HG02852 (cell line): ENCODE data around the gene NFE2L2.
"Not testable (repeated sequence)": the region's sequence is repeated elsewhere in the genome, so short reads cannot be mapped to it uniquely, and the experiment has no call there.

Experiments used
- ATAC-seq: cut with Tn5 transposase; IDR thresholded peaks from one replicate; pipeline ENCODE4 v1.9.1; 2021; ENCODE audit warnings: mild to moderate bottlenecking, moderate library complexity; ENCODE audit not compliant: unreplicated experiment

Gene NFE2L2

DNA sequence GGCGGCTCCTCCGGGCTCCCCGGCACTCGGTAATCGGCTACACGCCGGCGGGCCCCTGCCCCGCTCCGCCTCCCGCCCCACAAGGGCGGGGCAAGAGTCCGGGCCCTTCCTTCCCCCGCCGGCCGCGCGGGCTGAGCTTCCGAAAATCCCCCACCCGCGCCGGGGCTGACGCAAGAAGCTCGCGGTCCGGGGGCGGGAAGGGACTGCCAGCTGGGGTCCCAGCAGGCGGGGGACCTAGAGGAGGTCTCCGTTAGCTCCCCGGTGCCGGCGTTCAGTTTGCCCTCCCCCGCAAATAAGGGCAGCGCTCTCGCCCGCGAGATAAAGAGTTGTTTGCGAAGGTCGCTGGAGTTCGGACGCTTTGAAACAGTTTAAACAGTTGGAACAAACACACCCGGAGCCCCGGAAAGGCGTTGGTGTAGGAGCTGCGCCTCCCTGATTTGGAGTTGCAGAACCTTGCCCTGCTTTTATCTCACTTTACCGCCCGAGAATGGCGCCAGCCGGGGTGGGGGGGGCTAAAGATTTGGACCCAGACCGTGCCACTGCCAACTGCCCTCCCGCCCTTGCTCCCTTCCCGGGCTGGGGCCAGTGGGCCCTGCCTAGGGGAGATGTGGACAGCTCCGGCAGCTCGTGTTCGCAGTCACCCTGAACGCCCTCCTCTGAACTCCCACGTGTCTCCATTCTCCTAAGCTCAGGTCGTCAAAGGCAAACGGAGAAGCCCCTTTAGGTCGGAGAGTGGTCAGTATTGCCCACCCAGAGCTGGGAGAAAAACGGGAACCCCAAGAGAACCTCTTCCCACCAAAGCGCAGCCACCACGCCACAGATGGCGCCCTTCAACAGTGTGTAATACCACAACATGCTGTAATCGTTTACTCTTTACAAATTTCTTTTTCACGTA lies at the start of gene NFE2L2:
NFE2L2 (minus strand) TSS at position 35 of the 895 bp plus-strand sequence. CDS start 151 bp downstream, outside the sequence.
- ATAC-seq: peak; percentile 62

DNA sequence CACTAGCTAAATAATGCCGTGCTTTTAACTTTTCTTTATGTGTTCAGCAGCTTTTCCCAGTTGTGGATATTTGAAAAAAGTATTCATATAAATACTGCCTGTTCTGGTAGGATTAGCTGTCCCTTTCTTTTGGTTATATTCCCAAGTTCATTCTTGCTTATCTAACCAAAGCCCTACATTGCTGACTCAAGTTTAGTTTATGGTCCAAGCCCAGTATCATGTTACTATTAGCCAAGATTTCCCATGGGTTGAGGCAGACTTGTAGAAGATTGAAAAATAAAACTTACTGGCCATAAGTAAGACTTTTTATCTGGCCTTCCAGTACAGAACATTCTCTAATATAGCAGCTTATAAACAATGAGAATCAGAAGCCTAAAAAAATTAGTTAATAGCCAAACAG lies 49.7 kb upstream of the NFE2L2 start:
- no peak for ATAC-seq

DNA sequence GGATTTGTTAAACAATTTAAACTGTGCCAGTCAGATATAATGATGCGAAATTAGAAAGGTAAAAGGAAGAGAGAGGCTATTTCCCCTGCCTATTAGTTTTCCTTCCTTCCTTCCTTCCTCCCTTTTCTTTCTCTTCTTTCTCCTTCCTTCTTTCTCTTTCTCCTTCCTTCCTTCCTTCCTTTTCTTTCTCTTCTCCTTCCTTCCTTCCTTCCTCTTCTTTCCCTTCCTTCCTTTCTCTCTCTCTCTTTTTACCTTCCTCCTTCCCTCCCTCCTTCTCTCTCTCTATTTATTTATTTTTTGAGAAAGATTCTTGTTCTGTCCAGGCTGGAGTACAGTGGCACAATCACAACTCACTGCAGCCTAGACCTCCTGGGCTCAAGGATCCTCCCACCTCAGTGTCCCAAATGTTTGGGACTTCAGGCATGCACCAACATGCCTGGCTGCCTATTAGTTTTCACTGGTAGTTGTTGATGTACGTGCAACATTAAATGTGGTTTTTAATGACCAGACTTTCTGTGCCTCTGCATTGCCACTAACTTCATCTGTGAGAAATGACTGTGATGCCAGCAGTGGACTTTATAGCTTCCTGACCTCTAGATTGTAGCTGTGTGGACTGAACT lies 48.7 kb upstream of the NFE2L2 start:
- no peak for ATAC-seq

DNA sequence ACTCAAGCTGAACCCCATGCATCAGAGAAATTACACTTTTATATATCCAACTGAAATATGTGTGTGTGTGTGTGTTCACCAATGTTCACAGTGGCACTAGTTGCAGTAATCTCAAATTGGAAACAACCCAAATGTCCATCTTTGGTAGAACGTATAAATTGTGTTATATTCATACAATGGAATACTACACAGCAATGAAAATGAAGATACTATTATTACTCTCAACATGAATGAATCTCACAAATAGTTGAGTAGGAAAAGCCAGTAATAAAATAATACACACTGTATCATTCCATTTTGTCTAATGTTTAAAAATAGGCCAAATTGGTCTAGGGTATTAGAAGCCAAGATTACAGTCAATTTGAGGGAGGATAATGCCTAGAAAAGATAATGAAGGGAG lies 48.0 kb upstream of the NFE2L2 start:
- no peak for ATAC-seq

DNA sequence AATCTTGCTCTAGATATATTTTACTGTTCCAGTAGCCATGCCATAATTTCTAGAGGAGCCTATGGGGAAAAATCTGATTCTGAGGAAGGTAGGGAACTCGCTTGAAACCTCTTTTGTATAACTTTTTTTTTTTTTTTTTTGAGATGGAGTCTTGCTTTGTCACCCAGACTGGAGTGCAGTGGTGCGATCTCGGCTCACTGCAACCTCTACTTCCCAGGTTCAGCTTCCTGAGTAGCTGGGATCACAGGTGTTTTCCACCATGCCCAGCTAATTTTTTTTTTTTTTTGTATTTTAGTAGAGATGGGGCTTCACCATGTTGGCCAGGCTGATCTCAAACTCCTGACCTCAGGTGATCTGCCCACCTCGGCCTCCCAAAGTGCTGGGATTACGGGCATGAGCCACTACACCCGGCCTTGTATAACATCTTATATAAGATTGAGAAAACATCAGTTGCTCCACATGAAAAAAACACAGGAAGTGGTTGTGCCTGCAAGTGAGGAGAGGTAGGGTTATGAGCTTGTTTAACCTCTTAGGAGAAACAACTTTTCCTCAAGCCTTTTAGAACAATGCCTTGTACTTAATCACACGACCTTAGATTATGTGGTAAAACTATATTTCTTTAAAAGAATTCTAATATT lies 45.3 kb upstream of the NFE2L2 start:
- not testable (repeated sequence) for ATAC-seq

DNA sequence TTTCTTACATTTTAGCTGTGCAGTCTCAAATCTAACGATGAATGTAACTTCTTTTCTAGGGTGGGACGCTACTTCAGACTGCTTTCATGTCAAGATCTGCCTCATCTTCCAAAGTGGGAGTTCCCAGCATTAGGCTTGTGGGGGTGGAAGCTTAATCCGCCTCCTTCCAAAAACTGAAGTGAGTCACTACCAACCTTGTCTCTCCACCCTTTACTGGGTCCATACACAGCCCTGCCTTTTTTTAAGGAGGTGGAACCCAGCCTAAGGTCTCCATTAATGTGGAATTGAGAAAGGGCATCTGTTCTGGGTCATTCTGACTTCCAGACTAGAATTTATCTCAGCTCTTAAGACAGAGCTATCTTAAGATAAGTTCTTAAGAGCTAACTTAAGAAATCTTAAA lies 42.0 kb upstream of the NFE2L2 start:
- no peak for ATAC-seq

DNA sequence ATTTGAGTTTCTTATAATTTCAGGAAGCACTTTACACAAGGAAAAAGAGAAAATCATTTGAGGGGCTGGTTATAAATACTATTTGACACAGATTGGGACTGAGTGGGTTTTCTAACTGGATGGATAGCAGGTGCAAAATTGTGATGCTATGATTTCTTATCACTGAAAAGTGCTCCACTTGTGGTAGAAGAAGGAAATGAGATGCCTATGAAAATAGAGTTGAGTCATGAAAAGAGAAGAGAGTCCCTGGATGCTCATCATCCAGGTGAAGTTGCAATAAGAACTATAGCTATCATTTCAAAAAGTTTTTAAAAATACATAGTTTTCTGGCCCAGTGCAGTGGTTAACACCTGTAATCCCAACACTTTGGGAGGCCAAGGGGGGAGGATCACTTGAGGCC lies 39.4 kb upstream of the NFE2L2 start:
- no peak for ATAC-seq

DNA sequence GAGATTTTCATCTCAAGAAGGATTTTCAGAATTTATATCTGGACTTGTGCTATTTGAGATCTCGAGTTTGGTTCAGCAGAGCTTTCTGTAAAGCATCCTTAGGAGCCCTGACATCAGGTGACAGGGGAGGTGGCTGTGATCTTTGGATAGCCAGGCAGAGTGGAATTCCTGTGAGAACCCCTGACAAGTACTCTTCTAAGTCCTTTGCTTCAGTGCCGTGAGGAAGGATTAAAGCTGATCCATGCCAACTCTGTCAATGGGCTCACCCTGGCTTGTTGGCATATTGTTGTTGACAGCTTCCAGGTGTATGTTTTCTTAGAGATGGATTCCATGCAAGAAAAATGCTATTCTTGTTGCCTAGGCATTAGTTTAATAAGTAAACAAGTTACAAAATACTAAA lies 38.0 kb upstream of the NFE2L2 start:
- no peak for ATAC-seq

DNA sequence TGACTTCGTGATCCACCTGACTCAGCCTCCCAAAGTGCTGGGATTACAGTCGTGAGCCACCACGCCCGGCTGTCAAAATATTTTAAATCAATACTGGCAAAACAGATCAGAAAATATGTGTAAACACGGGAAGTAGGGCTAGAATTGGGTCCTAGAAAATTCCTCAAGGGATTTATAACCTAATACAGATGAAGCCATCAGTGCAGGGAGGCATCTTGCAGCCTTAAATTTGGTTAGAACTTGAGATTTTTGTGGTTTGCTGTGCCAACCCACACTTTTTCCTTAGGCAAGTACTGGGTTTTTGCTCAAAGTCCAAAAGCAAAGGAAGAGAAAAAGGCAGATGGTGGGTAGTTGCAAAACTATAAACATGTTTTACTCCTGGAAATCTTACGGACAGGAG lies 33.7 kb upstream of the NFE2L2 start:
- no peak for ATAC-seq

DNA sequence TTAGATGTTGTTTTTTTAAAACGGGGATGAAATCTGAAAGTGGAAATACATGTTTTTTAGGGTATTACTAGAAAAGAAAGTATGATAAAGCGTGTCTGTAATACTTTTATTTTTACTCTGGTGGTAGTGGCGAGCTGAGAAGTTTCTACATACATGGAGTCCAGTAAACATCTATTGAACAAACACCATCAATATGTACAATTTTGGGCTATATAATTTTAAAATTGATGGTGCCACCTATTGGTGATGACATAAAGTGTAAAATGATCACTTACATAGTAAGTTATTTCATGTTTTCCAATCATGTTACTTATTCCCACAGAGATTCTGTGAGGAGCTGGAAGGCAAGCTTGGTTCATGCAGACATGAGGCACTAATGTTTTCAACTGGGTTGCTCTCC lies 31.5 kb upstream of the NFE2L2 start:
- ATAC-seq: no peak

DNA sequence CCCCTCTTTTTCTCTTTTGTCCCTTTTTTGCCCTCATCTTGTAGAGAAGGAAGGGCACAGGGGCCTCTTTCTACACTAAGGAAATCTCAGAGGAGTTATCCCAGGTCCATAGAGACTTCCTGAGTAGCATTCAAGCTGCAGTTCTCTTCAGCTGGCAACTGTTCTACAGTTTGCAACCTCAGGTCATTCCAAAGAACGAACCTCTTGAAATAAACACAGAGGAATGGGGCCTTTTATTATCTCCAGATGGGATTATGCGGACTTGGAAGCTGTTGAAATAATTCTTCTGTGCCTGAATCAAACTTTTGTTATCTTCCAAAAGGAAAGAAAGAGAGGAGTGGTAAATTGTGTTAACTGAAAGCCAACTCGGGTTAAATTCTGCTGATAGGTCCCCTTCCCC lies 31.0 kb upstream of the NFE2L2 start:
- ATAC-seq: no peak

DNA sequence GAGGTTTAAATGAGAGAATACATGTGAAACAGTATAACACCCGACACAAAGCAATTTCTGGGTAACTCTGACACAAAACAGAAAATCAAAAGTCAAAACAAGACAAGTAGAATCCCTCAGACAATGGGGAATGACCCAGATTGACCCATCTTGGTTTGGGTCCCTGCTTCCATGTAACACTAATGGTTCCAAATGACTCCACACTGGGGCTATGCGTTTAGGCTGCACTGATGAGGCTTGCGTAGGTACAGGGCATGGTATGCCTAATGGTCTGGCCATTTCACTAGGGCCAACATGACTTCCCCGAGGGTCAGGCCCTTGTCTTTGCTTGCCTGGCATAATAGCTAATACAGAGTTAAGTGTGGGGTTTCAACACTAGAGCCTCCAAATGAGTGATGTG lies 27.2 kb upstream of the NFE2L2 start:
- no peak for ATAC-seq

DNA sequence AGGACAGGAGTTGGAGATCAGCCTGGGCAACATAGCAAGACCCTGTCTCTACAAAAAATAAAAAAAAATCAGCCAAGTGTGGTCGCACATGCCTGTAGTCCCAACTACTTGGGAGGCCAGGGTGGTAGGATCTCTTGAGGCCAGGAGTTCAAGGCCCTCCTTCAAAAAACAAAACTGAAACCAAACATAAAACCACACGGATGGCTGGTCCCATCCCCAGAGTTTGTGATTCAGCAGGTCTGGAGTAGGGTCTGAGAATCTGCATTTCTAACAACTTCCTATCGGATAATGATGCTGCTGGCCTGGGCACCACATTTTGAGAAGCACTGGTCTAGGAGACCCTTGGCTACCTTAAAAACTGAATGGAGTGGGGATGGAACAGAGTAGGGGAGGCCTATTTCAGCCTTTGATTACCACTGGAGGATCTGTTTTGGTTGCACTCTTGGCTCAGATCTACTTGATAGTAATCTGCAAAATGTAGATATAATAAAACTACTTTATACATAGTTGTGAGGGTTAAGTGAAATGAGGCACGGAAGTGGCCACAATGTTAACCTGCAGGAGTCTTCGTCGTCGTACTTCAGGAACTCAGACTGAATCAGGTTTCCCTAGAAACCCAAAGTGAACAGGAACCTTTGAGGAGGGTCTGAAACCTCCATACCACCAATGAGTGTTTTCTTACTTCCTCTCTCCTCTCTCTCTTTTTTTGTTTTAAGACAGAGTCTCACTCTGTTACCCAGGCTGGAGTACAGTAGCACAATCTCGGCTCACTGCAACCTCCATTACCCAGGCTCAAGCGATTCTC lies 25.5 kb upstream of the NFE2L2 start:
- ATAC-seq: peak; percentile 80

DNA sequence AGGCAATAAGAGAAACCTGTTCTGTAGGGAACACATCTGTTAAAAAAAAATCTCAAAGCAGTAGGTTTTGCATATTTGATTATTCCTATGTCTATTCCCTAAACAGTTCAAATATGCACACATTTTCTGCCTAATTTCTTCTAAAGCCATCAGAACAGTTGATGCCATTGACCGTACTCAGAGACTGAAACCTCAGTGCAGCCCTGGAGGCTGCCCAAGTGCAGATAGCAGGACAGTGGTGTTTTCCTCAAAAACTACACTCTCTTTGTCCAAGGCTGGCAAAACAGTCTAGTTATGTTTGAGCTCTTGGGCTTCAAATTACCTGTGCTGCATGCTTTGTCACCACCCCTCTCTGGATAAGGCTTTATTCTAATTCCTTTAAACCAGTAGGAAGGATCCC lies 23.3 kb upstream of the NFE2L2 start:
- ATAC-seq: no peak

DNA sequence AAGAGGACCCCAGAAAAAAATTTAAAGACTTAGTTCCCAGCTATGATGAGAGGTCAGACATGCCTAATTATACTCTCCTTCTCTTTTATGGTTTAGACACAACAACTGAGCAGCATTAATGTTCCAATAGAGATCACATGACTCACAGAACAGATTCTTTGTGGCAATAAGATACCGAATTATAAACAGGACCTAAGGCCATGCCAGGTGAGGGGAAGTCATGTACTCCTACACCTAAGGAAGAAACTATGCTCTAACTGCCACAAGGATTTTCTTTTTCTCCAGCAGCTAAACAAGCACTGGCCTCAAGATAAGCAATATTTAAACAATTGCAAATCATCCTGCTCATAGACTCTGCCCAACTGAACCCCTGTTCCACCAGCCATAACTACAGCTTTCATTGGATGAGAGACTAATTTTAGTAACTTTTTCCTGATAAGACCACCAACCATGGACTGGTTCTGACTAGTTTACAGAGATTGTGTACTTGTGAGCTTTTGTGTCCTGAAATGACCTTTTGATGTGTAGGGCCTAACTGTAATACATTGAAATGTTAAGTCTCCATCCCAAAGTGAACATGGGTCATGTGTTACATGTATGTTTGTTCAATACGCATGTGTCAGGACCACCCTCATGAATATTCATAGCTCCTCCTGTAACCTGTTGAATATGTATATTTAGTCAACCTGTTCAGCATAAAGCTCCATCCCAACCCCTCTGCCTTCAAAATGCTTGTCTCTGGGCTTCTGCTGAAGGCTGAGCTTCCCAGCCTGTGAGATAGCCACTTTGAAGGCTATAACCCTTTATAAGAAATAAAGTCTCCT lies 21.6 kb upstream of the NFE2L2 start:
- ATAC-seq: no peak

DNA sequence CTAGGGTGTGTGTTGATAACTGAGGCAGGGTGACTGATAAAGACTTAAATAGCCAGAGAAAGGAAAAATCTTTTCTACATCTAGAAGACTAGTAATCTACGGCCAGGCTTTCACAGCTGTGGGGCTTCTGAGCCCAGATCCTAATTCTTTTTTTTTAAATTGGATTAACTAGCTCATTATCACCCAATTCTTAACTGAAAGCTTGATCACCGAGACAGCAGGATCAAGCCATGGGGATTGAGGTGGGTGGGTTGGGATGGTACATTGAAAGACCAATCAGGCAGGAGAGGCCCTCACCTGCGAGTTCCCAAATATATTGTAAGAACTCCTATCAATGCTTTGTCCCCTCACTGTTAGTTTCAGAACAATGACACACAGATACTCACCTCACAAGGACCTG lies 20.0 kb upstream of the NFE2L2 start:
- ATAC-seq: no peak

DNA sequence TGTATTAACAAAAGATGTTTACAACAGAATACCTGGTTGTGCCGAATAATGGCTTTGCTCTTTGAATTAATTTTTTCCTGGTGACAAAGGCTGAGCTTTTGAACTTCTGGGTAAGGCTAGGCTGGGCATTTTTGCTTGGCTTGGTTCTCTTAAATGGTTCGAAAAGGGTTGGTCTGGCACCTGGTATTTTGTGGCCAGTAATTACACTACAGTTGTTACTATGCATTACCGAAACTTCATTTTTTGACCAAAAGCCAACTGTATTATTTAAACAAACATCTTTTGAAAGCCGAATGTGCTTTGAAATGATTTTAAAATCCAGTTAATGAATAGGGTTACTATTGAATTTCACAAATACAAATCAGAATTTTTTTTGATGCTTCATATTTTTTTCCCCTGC lies 19.4 kb upstream of the NFE2L2 start:
- no peak for ATAC-seq

DNA sequence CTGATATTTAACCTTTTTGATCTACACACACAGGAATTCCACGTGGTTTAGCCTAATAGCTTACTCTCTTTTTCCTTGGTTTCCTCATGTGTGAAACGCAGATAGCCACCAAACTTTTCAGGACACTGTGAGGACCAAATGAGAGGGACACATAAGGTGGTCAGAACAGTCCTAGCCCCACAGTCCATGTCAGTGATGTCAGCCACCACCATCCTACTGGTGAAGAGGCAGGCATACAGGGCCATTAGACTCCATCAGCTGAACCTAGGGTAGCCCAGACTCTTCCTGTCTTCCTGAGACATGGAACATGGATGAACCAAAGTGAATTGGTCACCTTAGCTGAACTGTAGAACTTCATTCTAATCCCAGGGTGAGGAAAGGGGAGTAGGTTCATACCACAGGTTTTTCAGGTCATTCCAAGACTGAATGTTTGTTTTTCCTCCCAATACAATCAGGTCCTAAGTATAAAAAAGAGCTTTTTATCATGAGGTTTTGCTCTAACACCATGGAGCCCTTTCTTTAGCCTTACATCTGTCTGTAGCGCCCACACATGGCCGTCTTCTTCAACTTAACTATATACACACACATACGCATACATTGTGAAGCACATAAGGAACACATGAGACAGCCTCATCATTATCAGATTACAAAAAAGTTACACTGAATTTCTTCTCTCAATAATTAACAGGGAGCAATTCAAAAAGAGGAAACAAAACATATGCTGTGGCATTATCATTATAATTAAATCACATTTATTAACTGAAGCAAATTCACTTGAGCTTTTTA lies 18.5 kb upstream of the NFE2L2 start:
- ATAC-seq: no peak

DNA sequence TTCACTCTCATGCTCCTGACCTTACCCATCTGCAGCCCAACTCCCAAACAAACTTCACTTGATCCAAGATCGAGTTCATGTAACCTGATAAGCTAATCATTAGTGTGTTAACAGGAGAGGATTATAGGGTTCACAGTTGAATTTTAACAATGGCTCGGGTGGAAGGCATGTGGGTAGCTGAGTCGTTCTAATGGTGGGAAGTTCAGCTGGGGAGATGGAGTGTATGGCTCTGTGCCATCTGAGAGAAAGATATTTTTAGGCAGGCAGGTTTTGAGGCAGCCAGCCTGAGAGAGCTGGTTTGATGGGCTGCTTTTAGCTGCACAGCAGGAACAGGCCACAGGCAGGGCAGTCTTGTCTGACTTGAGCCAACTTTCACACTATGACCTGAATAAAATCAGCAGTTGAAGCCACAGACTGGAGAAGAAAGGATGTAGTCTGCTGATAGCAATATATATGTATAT lies 17.7 kb upstream of the NFE2L2 start:
- no peak for ATAC-seq
